HFFc6 (cell line): Measurements from ENCODE around the gene NCAM2. TPM values are rescaled to one million over a fixed set of nuclear protein-coding genes. Genes with fewer than 3 reads are reported as not detected.
"Not testable (repeated sequence)": the region's sequence is repeated elsewhere in the genome, so short reads cannot be mapped to it uniquely, and the experiment has no call there.

Source experiments
- DNase-seq: peaks from one replicate; pipeline ENCODE4 v3.0.0-alpha.2; 2018
- H3K27ac Mint-ChIP-seq: 2 replicates; pipeline ENCODE4 v1.8.0; 2020; ENCODE audit warnings: mild to moderate bottlenecking, mixed read lengths
- H3K27me3 Mint-ChIP-seq: 2 replicates; pipeline ENCODE4 v1.8.0; 2021; ENCODE audit warnings: mild to moderate bottlenecking, moderate library complexity, mixed read lengths; ENCODE audit not compliant: insufficient read depth
- H3K36me3 Mint-ChIP-seq: 2 replicates; pipeline ENCODE4 v1.8.0; 2021; ENCODE audit warnings: low read depth, mixed read lengths
- H3K4me1 Mint-ChIP-seq: 2 replicates; pipeline ENCODE4 v1.8.0; 2020; ENCODE audit warnings: low read depth, mixed read lengths
- H3K4me3 Mint-ChIP-seq: 2 replicates; pipeline ENCODE4 v1.8.0; 2020; ENCODE audit warnings: mild to moderate bottlenecking, moderate library complexity, mixed read lengths
- H3K9me3 Mint-ChIP-seq: 2 replicates; pipeline ENCODE4 v1.8.0; 2020; ENCODE audit warnings: mild to moderate bottlenecking, mixed read lengths
- total RNA-seq, 6 experiments: library from RNA; stranded (reverse); fragmentation: NEBNext Ultra II Directional; extraction: Animal tissue kit (Norgen Biotek cat#: 25700); gene quantifications; 2 replicates in 1 of 6; 3 replicates in 5 of 6; pipeline ENCODE4 v1.2.3, GENCODE V29; 2021
- TF ChIP-seq, protein P1 (sequence below): fragments of 200-600 bp; sonication (generic); IDR thresholded peaks from 2 replicates; pipeline ENCODE4 v1.5.0; 2021; ENCODE audit warnings: antibody characterized with exemption, mild to moderate bottlenecking

Gene NCAM2
- total RNA-seq, 6 experiments from 2014 or later: 2.2 to 10.2 (median 8.8) TPM

GRCh38 chr21:21148009-21148408 is 149.8 kb downstream of the NCAM2 start:
- no peak for DNase-seq
- Mint-ChIP-seq H3K4me1 (no peaks in the 10 kb centered on the region), H3K9me3 (no peaks in the 10 kb centered on the region), H3K4me3 (no peak overlapping the region), H3K36me3 (no peaks in the 10 kb centered on the region), H3K27me3 (no peaks in the 10 kb centered on the region), H3K27ac (no peak overlapping the region)
- TF ChIP-seq, protein P1, sequence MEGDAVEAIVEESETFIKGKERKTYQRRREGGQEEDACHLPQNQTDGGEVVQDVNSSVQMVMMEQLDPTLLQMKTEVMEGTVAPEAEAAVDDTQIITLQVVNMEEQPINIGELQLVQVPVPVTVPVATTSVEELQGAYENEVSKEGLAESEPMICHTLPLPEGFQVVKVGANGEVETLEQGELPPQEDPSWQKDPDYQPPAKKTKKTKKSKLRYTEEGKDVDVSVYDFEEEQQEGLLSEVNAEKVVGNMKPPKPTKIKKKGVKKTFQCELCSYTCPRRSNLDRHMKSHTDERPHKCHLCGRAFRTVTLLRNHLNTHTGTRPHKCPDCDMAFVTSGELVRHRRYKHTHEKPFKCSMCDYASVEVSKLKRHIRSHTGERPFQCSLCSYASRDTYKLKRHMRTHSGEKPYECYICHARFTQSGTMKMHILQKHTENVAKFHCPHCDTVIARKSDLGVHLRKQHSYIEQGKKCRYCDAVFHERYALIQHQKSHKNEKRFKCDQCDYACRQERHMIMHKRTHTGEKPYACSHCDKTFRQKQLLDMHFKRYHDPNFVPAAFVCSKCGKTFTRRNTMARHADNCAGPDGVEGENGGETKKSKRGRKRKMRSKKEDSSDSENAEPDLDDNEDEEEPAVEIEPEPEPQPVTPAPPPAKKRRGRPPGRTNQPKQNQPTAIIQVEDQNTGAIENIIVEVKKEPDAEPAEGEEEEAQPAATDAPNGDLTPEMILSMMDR: no peak

GRCh38 chr21:21148514-21148913 is 150.3 kb downstream of the NCAM2 start:
- TF ChIP-seq, protein P1: no peak
- H3K4me1 Mint-ChIP-seq: no peaks in the 10 kb centered on the region
- H3K36me3 Mint-ChIP-seq: no peaks in the 10 kb centered on the region
- H3K27me3 Mint-ChIP-seq: no peaks in the 10 kb centered on the region
- no peak overlapping the region for H3K4me3 Mint-ChIP-seq
- no peak for DNase-seq
- H3K9me3 Mint-ChIP-seq: no peaks in the 10 kb centered on the region
- no peak overlapping the region for H3K27ac Mint-ChIP-seq

- H3K4me1 Mint-ChIP-seq, DNase-seq, H3K9me3 Mint-ChIP-seq, H3K27me3 Mint-ChIP-seq, H3K4me3 Mint-ChIP-seq, H3K27ac Mint-ChIP-seq, H3K36me3 Mint-ChIP-seq: not testable (repeated sequence)
Observed at GRCh38 chr21:21149445-21149844, 151.2 kb downstream of the NCAM2 start.

DNA sequence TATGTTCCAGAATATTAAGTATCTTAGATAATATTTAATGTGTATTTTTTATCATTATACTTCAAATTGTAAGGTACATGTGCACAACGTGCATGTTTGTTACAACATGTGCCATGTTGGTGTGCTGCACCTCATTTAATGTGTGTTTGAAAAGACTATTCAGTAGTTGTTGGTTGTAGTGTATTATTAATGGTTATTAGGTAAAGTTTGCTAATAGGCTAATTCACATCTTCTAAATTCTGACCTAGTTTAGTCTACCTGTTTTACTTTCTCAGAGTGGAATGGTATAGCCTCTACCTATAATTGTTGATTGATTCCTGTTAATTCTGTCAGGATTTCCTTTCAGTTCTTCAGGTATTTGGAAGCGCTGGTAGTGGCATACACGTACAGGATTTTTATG is 153.0 kb downstream of the NCAM2 start:
- TF ChIP-seq, protein P1: no peak
- no peak for DNase-seq
- H3K4me1 Mint-ChIP-seq: peaks cover 17% of the 10 kb centered on the region
- no peaks in the 10 kb centered on the region for H3K9me3 Mint-ChIP-seq
- no peak overlapping the region for H3K27ac Mint-ChIP-seq
- no peak overlapping the region for H3K4me3 Mint-ChIP-seq
- H3K27me3 Mint-ChIP-seq: no peaks in the 10 kb centered on the region
- no peaks in the 10 kb centered on the region for H3K36me3 Mint-ChIP-seq

- TF ChIP-seq, protein P1: no peak
- peaks cover 31% of the 10 kb centered on the region for H3K4me1 Mint-ChIP-seq
- no peaks in the 10 kb centered on the region for H3K27me3 Mint-ChIP-seq
- H3K4me3 Mint-ChIP-seq: no peak overlapping the region
- no peak for DNase-seq
- H3K9me3 Mint-ChIP-seq: no peaks in the 10 kb centered on the region
- peak overlapping the region; percentile 55; the same call in 1 of the 2 replicates for H3K27ac Mint-ChIP-seq
- H3K36me3 Mint-ChIP-seq: no peaks in the 10 kb centered on the region
Observed at GRCh38 chr21:21156397-21156796, 158.2 kb downstream of the NCAM2 start.

GRCh38 chr21:21156957-21157356 is 158.7 kb downstream of the NCAM2 start:
- Mint-ChIP-seq H3K36me3 (no peaks in the 10 kb centered on the region), H3K27me3 (no peaks in the 10 kb centered on the region), H3K9me3 (no peaks in the 10 kb centered on the region), H3K4me1 (peaks cover 31% of the 10 kb centered on the region), H3K4me3 (no peak overlapping the region), H3K27ac (peak overlapping the region; percentile 55; the same call in 1 of the 2 replicates)
- TF ChIP-seq, protein P1: no peak
- DNase-seq: no peak
